ENCODE measurements around the gene TNFRSF8. TPM values are rescaled to one million over a fixed set of nuclear protein-coding genes. Genes with fewer than 3 reads are reported as not detected.

Gene TNFRSF8
- polyA plus RNA-seq, 1 donor (not counting 4 experiments of a cell fraction or from before 2014, with no cell fraction given): 0.03 TPM

DNA sequence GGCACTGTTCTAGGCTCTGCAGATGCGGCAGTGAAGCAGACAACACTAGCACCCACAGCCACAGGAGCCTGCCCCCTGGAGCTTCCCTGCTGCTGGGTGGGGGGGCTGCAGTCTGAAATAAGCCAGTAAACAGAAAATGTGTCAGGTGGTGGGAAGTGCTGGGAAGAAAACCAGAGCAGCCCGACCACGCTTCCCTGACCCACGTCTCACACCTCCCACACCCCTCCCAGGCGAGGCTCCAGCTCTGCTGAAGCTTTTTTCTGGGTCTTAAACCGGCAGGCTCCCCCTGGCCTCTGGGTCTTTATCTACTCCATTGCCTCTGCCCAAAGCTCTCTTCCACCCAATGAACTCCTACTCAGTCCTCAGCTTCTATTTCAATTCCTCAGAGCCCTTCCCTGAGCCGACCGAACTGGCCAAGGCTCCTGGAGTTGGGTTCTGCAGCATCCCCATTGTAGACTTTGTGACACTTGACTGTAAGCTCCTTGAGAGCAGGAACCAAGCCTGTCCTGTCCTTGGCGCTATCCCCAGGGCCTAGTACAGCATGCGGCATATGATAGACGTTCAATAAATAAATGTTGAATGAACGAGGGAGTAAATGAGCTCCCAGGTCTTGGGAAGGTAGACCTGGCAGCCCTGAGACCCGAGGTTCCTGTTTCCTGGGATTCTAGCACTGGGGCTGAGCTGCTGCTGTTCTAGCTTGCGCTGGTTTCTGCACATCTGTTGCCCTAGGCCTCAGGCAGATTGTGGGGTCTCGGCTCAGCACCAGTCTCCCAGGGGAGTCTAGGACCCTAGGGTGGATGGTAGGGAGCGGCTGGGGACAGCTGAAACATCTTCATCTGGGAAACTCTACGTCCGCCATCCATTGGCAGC, 25.4 kb upstream of the TNFRSF8 start:
- FAIRE-seq: no peak
- no peaks in the 10 kb centered on the region for H3K9me3 ChIP-seq (ENCODE audit: control insufficient read depth, low read depth, low read length)
- H3K4me2 ChIP-seq (ENCODE audit: control insufficient read depth, extremely low read depth, insufficient read depth, low read depth, low read length): no peak overlapping the region
- DNase-seq (ENCODE audit: low read depth, low spot score): no peak
- no peaks in the 10 kb centered on the region for H3K27me3 ChIP-seq (ENCODE audit: control insufficient read depth, extremely low read depth, insufficient read depth, low read length)
- no peak overlapping the region for H2AFZ ChIP-seq (ENCODE audit: control insufficient read depth, low read length)
- no peak overlapping the region for H3K4me3 ChIP-seq (ENCODE audit: control insufficient read depth in 2 of 3, extremely low read depth in 1 of 3, insufficient read depth in 2 of 3, low read depth in 1 of 3, low read length in 3 of 3)
- H3K79me2 ChIP-seq (ENCODE audit: control insufficient read depth, insufficient read depth, low read length): no peaks in the 10 kb centered on the region
- H3K4me1 ChIP-seq (ENCODE audit: control insufficient read depth, extremely low read depth, insufficient read depth, low read length): no peaks in the 10 kb centered on the region
- dilution Hi-C loops (cut with MboI; ENCODE audit: extremely low pct_ligation_motif_present, low sequenced_read_pairs): no loop called here
- H3K9ac ChIP-seq (ENCODE audit: control insufficient read depth, extremely low read depth, insufficient read depth, low read length): no peak overlapping the region
- no peak overlapping the region for H3K27ac ChIP-seq (ENCODE audit: control insufficient read depth, insufficient read depth, low read length)
- no peak for TF ChIP-seq EZH2 (IDR thresholded peaks at IDR 0.05; ENCODE audit: low read length)
- TF ChIP-seq, protein P1, sequence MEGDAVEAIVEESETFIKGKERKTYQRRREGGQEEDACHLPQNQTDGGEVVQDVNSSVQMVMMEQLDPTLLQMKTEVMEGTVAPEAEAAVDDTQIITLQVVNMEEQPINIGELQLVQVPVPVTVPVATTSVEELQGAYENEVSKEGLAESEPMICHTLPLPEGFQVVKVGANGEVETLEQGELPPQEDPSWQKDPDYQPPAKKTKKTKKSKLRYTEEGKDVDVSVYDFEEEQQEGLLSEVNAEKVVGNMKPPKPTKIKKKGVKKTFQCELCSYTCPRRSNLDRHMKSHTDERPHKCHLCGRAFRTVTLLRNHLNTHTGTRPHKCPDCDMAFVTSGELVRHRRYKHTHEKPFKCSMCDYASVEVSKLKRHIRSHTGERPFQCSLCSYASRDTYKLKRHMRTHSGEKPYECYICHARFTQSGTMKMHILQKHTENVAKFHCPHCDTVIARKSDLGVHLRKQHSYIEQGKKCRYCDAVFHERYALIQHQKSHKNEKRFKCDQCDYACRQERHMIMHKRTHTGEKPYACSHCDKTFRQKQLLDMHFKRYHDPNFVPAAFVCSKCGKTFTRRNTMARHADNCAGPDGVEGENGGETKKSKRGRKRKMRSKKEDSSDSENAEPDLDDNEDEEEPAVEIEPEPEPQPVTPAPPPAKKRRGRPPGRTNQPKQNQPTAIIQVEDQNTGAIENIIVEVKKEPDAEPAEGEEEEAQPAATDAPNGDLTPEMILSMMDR (optimal IDR thresholded peaks at IDR 0.05 in 1 of 3, IDR thresholded peaks at IDR 0.05 in 1 of 3, conservative IDR thresholded peaks at IDR 0.05 in 1 of 3; ENCODE audit: extremely low read depth in 1 of 3, insufficient read depth in 2 of 3, low read length in 3 of 3): no peak
- no peaks in the 10 kb centered on the region for H3K36me3 ChIP-seq (ENCODE audit: control insufficient read depth in 2 of 2, extremely low read depth in 1 of 2, insufficient read depth in 2 of 2, low read length in 2 of 2)
- H4K20me1 ChIP-seq (ENCODE audit: control insufficient read depth, extremely low read depth, insufficient read depth, low read length): no peaks in the 10 kb centered on the region
- H3K9me1 ChIP-seq (ENCODE audit: control insufficient read depth, extremely low read depth, insufficient read depth, low read length): no peaks in the 10 kb centered on the region

DNA sequence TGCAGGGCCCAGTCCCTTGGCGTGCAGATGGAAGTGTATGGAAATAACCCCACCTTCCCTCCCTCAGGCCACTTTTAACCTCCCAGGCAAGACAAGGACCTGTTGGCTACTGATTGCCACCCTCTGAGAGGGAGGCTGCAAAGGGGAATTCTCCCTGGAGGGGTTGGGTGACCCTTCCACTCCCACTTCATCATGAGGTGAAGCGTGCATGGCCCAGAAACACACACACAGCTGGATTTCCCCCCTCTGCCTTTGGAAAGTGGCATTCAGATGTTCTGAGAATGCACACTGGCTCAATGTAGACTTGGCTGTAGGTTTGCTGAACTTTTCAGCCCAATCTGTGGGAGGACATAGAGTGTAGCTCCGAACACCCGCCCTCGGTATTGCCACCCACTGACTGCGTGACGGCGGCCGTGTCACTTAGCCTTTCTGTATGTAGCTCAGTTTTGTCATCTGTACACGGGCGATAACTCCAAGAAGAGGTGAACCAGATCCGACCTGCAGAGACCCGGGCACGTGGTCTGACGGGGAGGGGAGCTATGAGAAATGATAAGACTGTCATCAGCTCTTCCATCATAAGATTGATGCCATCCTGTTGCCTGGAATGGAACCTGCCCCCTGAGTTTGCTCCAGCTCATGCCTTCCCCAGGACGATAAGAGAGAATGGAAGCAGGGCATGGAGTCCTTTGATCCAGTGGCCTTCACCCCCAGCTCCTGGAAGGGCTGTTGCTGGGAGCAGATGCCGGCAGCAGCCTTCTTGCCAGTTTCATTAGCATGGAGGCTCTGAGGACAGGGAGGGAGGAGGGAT, 24.5 kb upstream of the TNFRSF8 start:
- Histone ChIP-seq H3K9me3 (ENCODE audit: control insufficient read depth, low read depth, low read length) (no peaks in the 10 kb centered on the region), H3K4me3 (ENCODE audit: control insufficient read depth in 2 of 3, extremely low read depth in 1 of 3, insufficient read depth in 2 of 3, low read depth in 1 of 3, low read length in 3 of 3) (no peak overlapping the region), H3K4me1 (ENCODE audit: control insufficient read depth, extremely low read depth, insufficient read depth, low read length) (no peaks in the 10 kb centered on the region), H3K4me2 (ENCODE audit: control insufficient read depth, extremely low read depth, insufficient read depth, low read depth, low read length) (no peak overlapping the region), H3K27ac (ENCODE audit: control insufficient read depth, insufficient read depth, low read length) (no peak overlapping the region), H3K9ac (ENCODE audit: control insufficient read depth, extremely low read depth, insufficient read depth, low read length) (no peak overlapping the region), H4K20me1 (ENCODE audit: control insufficient read depth, extremely low read depth, insufficient read depth, low read length) (no peaks in the 10 kb centered on the region), H3K27me3 (ENCODE audit: control insufficient read depth, extremely low read depth, insufficient read depth, low read length) (no peaks in the 10 kb centered on the region), H3K36me3 (ENCODE audit: control insufficient read depth in 2 of 2, extremely low read depth in 1 of 2, insufficient read depth in 2 of 2, low read length in 2 of 2) (no peaks in the 10 kb centered on the region), H2AFZ (ENCODE audit: control insufficient read depth, low read length) (no peak overlapping the region), H3K9me1 (ENCODE audit: control insufficient read depth, extremely low read depth, insufficient read depth, low read length) (no peaks in the 10 kb centered on the region), H3K79me2 (ENCODE audit: control insufficient read depth, insufficient read depth, low read length) (no peaks in the 10 kb centered on the region)
- DNase-seq (ENCODE audit: low read depth, low spot score) (no peak), FAIRE-seq (no peak)
- dilution Hi-C loops (cut with MboI; ENCODE audit: extremely low pct_ligation_motif_present, low sequenced_read_pairs): no loop called here
- TF ChIP-seq, protein P1 (optimal IDR thresholded peaks at IDR 0.05 in 1 of 3, IDR thresholded peaks at IDR 0.05 in 1 of 3, conservative IDR thresholded peaks at IDR 0.05 in 1 of 3; ENCODE audit: extremely low read depth in 1 of 3, insufficient read depth in 2 of 3, low read length in 3 of 3): no peak
- no peak for TF ChIP-seq EZH2 (IDR thresholded peaks at IDR 0.05; ENCODE audit: low read length)

Data from keratinocyte (primary cell).